GM21381 (cell line): Measurements from ENCODE around the gene PPP1R9A.
"Not testable (repeated sequence)": the region's sequence is repeated elsewhere in the genome, so short reads cannot be mapped to it uniquely, and the experiment has no call there.

Experiments used
- ATAC-seq: cut with Tn5 transposase; IDR thresholded peaks from one replicate; pipeline ENCODE4 v1.9.1; 2021; ENCODE audit warnings: mild to moderate bottlenecking, moderate library complexity; ENCODE audit not compliant: unreplicated experiment

The PPP1R9A gene

GRCh38 chr7:94972296-94972695 is 64.9 kb downstream of the PPP1R9A start:
- ATAC-seq = no peak

DNA sequence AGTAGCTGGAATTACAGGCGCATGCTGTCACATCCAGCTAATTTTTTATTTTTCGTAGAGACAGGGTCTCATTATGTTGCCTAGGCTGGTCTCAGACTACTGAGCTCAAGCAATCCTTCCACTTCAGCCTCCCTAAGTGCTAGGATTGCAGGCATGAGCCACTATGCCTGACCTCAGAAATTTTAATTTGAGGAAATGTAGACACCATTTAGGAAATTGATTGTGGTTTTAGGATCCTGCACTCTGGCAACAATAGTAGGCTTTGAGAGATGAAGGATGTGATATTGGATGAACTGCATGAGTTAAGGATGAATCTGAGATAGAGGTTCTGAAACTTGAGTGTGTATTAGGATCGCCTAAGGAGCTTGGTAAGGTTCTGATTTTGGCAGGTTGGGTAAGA is 66.5 kb downstream of the PPP1R9A start:
- ATAC-seq = no peak

DNA sequence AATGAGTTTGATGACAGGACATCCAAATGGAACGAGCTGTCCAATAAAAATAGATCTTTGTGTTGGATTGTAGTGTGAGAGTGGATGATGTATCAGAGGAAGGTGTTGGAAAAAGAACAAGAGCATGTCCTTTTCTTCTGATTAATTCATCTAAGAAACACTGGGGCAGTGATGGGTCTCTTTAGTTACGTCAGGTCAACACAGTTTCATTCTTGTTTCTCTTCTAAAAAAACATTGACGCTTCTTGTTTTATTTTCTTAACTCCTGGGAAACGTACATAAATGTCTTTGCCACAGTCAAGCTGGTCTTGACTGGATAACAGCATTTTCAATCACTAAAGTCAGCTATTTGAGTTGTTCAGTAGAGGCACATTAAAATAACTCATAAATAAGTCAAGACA is 67.0 kb downstream of the PPP1R9A start:
- ATAC-seq = no peak

GRCh38 chr7:94975336-94975735 is 67.9 kb downstream of the PPP1R9A start:
- ATAC-seq = no peak

DNA sequence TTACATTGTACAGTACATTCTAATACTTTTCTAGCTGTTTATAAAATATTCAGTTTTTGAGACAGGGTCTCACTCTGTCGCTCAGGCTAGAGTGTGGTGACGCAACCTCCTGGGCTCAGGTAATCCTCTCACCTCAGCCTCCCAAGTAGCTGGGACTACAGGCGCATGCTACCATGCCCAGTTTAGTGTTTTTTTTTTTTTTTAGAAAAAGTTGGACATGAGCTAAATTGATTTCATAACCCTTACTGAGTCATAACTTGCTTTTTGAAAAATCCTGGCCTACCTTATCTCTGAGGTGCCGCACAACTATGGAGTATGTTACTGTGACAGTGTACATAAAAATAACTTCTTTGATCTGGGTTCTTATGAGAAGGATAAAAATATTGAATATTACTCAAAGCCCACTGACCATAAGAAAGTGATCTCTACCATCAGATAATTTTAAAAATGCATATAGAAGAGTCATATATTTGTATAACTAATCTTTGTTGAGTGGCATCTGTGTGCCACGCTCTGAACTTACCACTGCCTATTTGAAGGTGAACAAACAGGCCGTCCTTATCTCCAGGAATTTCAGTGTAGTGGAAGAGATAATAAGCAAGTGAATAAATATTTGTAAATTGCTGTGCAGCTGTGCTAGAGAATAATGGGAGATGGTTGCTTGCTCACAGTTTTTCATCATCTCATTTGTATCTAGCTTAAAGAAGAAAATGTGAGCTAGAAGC is 73.2 kb downstream of the PPP1R9A start:
- ATAC-seq = no peak

- ATAC-seq = no peak
Observed at GRCh38 chr7:94995921-94996320, 88.5 kb downstream of the PPP1R9A start.

GRCh38 chr7:94996369-94996768 is 89.0 kb downstream of the PPP1R9A start:
- ATAC-seq = no peak

DNA sequence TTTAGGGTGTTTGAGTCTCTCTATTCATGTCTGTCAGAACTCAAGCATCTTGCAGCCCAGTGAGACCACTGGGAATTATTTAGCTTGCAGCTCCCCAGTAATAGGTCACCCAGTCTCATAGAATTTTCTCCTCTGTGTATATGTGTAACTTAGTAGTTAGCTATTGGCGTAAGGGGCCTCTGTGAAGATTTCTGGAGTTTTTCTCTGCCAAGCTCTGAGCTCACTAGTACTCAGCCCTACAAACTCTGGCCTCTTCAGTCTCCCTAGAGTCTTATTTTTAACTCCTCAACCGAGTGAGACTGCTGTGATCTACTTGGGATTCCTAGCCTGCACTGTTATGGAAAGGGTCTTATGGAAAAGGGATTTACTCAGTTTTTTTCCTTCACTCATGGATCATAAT is 90.2 kb downstream of the PPP1R9A start:
- no peak for ATAC-seq

GRCh38 chr7:94998266-94999068 is 91.1 kb downstream of the PPP1R9A start:
- no peak for ATAC-seq

DNA sequence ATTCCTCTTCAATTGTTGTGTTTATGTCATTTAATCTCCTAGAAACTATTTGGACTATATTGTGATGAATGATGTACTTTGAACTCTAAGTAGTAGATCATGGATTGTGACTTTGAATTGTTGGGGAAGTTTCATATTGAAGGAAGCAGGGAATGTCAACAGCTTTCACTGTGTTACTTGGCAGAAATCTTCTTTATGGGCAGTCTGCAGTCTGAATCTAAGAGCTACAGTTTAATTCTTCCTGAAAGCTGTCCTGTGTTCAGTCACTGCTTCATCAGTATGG is 91.6 kb downstream of the PPP1R9A start:
- no peak for ATAC-seq

DNA sequence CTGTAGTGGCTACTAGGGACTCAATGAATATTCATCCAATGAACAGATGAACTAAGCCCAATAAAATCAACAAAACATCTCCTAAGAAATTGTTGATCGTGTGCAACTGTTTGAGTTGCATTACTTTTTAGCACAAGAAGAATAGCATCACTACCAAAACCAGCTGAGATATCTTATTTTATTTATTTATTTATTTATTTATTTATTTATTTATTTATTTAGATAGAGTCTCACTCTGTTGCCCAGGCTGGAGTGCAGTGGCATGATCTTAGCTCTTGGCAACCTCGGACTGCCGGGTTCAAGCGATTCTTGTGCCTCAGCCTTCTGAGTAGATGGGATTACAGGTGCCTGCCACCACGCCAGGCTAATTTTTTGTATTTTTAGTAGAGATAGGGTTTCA is 92.2 kb downstream of the PPP1R9A start:
- ATAC-seq = not testable (repeated sequence)

GRCh38 chr7:95001258-95001657 is 93.9 kb downstream of the PPP1R9A start:
- ATAC-seq = no peak

- ATAC-seq = no peak
Observed at GRCh38 chr7:95001815-95002561, 94.6 kb downstream of the PPP1R9A start.

DNA sequence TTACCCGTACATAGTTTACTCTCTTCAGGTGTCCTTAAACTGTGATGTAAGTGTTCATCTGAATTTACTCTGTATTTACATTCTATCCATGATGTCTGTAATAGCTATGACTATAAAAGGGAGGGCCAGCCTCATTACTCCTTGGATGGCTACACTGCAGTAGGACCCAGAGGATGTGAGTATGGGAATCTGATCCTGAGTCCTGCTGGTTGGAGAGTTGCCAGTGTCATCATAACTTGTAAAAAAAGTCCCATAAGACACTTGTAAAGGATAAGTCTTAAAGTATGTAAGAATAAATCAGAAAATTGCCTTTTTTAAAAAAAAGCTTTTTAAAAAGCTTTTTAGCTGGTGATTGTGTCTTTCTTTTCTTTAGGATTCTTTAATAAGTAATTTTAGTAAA is 95.4 kb downstream of the PPP1R9A start:
- ATAC-seq = no peak

DNA sequence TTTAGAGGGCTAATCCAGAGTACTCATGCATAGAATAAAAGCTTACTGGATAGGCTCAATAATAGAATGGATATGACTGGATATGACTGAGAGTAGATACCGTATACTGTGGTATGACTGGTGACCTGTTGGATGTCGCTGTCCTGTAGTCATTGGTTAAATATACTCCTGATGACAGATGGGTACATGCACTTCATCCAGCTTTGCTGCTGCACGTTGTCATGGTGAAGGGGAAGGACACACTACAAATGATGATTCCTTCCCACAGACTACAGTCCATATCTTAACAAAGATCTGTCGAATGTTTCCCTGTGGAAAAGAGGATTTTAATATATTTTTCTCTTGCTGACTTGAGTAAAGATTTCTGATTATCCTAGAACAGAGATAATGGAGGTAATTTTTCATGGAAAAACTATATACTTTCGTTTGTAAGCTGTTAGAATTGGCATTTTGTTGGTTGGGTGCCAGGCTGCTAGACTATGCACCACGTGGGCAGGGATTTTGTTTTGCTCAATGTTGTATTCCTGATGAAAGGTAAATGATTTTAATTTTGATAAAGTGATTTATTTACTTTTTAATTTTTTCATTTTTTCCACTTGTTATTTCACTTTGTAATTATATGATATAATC is 97.3 kb downstream of the PPP1R9A start:
- ATAC-seq = no peak

GRCh38 chr7:95006010-95006409 is 98.6 kb downstream of the PPP1R9A start:
- no peak for ATAC-seq

DNA sequence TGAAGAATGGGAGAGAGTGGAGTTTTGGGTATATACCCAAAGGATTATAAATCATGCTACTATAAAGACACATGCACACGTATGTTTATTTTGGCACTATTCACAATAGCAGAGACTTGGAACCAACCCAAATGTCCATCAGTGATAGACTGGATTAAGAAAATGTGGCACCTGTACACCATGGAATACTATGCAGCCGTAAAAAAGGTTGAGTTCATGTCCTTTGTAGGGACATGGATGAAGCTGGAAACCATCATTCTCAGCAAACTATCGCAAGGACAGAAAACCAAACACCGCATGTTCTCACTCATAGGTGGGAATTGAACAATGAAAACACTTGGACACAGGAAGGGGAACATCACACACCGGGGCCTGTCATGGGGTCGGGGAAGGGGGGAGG is 101.4 kb downstream of the PPP1R9A start:
- not testable (repeated sequence) for ATAC-seq

DNA sequence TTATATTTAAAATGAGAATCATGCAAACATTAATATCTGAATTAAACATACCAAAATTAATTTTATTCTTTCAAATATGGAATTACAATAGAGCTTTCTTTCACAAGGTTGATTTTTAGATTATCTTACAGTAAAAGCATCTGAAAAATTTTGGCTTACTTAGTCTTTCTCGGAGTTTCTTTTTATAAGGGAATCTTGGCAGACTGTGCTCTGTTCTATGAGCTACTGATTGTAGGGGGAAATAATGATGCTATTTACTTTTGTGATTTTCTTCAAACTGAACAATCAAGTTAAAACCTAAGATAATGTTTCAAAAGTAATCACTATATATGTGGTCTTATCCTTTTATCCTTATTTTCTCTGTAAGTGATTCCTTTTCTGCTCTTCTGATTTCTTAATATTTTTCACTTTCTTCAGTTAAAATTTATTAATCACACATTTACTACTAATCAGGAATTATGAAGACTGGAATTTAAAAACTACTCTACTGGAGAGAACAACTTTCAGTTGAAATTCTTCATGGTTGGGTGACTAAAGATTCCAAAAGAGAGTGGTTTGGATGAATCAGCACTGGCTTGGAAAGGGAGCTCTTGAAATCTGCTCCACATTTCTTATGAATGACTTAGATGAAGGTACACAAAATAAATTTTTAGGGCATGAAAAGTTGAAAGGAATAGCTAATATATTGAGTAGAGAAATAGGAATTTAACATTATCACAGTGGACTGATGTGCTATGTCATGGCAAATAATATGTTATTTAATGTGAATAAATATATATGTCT is 103.9 kb downstream of the PPP1R9A start:
- no peak for ATAC-seq

DNA sequence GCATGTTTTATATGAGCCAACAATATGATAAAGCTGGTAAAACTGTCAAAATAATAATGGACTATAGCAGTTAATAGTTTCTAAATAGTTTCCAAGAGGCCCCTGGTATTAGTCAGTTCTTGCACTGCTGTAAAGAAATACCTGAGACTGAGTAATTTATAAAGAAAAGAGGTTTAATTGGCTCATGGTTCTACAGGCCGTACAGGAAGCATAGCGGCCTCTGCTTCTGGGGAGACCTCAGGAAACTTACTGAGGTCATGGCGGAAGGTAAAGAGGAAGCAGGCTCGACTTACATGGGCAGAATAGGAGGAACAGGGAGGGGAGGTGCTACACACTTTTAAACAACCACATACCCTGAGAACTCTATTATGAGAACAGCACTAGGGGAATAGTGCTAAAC is 104.6 kb downstream of the PPP1R9A start:
- ATAC-seq = no peak

- no peak for ATAC-seq
Observed at GRCh38 chr7:95018021-95018420, 110.6 kb downstream of the PPP1R9A start.

DNA sequence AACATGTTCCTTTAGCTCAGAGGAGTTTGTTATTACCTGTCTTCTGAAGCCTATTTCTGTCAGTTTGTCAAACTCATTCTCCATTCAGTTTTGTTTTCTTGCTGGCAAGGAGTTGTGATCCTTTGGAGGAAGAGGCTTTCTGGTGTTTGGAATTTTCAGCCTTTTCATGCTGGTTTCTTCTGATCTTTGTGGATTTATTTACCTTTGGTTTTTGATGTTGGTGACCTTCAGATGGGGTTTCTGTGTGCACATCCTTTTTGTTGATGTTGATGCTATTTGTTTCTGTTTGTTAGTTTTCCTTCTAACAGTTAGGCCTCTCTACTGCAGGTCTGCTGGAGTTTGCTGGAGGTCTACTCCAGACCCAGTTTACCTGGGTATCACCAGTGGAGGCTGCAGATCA is 118.6 kb downstream of the PPP1R9A start:
- no peak for ATAC-seq
